MM.1S (cell line): ENCODE data around the gene CHRM2.

Experiments used
- DNase-seq: peaks from one replicate; pipeline ENCODE4 v3.0.0-alpha.2; 2015
- H2AFZ ChIP-seq: fragments of 300-600 bp; sonication (generic); 2 replicates; pipeline ENCODE4 v1.6.0; 2016; ENCODE audit warnings: antibody characterized with exemption, low read length
- H3F3A ChIP-seq: fragments of 300-600 bp; sonication (generic); 2 replicates; pipeline ENCODE4 v1.6.1; 2016; ENCODE audit warnings: mild to moderate bottlenecking, antibody characterized with exemption, low read length, moderate library complexity, mixed read lengths; ENCODE audit not compliant: insufficient read depth
- H3K27ac ChIP-seq: fragments of 300-600 bp; sonication (generic); 2 replicates; pipeline ENCODE4 v1.5.1; 2016; ENCODE audit warnings: mild to moderate bottlenecking, low read length
- H3K27me3 ChIP-seq: fragments of 300-600 bp; sonication (generic); replicated peaks from 2 replicates; pipeline ENCODE4 v1.6.0; 2016; ENCODE audit warnings: low read length; ENCODE audit not compliant: insufficient read depth
- H3K36me3 ChIP-seq: fragments of 300-600 bp; sonication (generic); replicated peaks from 2 replicates; pipeline ENCODE4 v1.6.1; 2016; ENCODE audit warnings: mild to moderate bottlenecking, low read length, mixed read lengths; ENCODE audit not compliant: insufficient read depth
- H3K4me1 ChIP-seq: fragments of 300-600 bp; sonication (generic); 2 replicates; pipeline ENCODE4 v1.6.1; 2016; ENCODE audit warnings: low read length, mixed read lengths
- H3K4me2 ChIP-seq: fragments of 300-600 bp; sonication (generic); 2 replicates; pipeline ENCODE4 v1.6.0; 2016; ENCODE audit warnings: low read depth, low read length
- H3K4me3 ChIP-seq: fragments of 300-600 bp; sonication (generic); 2 replicates; pipeline ENCODE4 v1.5.1; 2016; ENCODE audit warnings: low read length, mixed read lengths
- H3K79me2 ChIP-seq: fragments of 300-600 bp; sonication (generic); 2 replicates; pipeline ENCODE4 v1.6.1; 2016; ENCODE audit warnings: mixed run types, low read length, mixed read lengths
- H3K9ac ChIP-seq: fragments of 300-600 bp; sonication (generic); 2 replicates; pipeline ENCODE4 v1.6.1; 2016; ENCODE audit warnings: low read length, mixed read lengths
- H3K9me2 ChIP-seq: fragments of 300-600 bp; sonication (generic); replicated peaks from 2 replicates; pipeline ENCODE4 v1.6.1; 2016; ENCODE audit warnings: mild to moderate bottlenecking, low read length, mixed read lengths; ENCODE audit not compliant: insufficient read depth
- H3K9me3 ChIP-seq: fragments of 300-600 bp; sonication (generic); replicated peaks from 2 replicates; pipeline ENCODE4 v1.6.1; 2016; ENCODE audit warnings: mild to moderate bottlenecking, low read length, mixed read lengths; ENCODE audit not compliant: insufficient read depth
- H4K20me1 ChIP-seq: fragments of 300-600 bp; sonication (generic); 2 replicates; pipeline ENCODE4 v1.6.1; 2016; ENCODE audit warnings: mild to moderate bottlenecking, low read length, moderate library complexity, mixed read lengths; ENCODE audit not compliant: insufficient read depth
- EZH2 ChIP-seq: fragments of 300-600 bp; sonication (generic); optimal IDR thresholded peaks from 2 replicates; pipeline ENCODE3; 2017; ENCODE audit warnings: low read depth, mild to moderate bottlenecking, antibody characterized with exemption, low read length, mixed read lengths
- EZH2phosphoT487 ChIP-seq: fragments of 300-600 bp; sonication (generic); IDR thresholded peaks from 2 replicates; pipeline ENCODE4 v1.6.1; 2018; ENCODE audit warnings: antibody characterized with exemption, low read length
- TF ChIP-seq, protein P1 (sequence below): fragments of 300-600 bp; sonication (generic); IDR thresholded peaks from 2 replicates; pipeline ENCODE4 v1.5.1; 2016; ENCODE audit warnings: antibody characterized with exemption, low read length, mixed read lengths

CHRM2 gene

GRCh38 chr7:136914016-136914415 is 45.6 kb downstream of the CHRM2 start:
- Histone ChIP-seq H3K27me3 (no peaks in the 10 kb centered on the region), H3K27ac (no peak overlapping the region), H3K4me2 (no peak overlapping the region), H3K36me3 (no peaks in the 10 kb centered on the region), H3K9ac (no peak overlapping the region), H3K4me3 (no peak overlapping the region), H4K20me1 (no peaks in the 10 kb centered on the region), H3K79me2 (no peaks in the 10 kb centered on the region), H3K9me2 (no peaks in the 10 kb centered on the region), H3K9me3 (no peaks in the 10 kb centered on the region), H3K4me1 (no peaks in the 10 kb centered on the region), H2AFZ (no peak overlapping the region), H3F3A (no peaks in the 10 kb centered on the region)
- TF ChIP-seq, protein P1, sequence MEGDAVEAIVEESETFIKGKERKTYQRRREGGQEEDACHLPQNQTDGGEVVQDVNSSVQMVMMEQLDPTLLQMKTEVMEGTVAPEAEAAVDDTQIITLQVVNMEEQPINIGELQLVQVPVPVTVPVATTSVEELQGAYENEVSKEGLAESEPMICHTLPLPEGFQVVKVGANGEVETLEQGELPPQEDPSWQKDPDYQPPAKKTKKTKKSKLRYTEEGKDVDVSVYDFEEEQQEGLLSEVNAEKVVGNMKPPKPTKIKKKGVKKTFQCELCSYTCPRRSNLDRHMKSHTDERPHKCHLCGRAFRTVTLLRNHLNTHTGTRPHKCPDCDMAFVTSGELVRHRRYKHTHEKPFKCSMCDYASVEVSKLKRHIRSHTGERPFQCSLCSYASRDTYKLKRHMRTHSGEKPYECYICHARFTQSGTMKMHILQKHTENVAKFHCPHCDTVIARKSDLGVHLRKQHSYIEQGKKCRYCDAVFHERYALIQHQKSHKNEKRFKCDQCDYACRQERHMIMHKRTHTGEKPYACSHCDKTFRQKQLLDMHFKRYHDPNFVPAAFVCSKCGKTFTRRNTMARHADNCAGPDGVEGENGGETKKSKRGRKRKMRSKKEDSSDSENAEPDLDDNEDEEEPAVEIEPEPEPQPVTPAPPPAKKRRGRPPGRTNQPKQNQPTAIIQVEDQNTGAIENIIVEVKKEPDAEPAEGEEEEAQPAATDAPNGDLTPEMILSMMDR, result no peak
- TF ChIP-seq EZH2 (no peak), EZH2phosphoT487 (no peak)
- DNase-seq, result no peak

GRCh38 chr7:136919820-136920219 is 51.4 kb downstream of the CHRM2 start:
- Histone ChIP-seq H3K4me2 (no peak overlapping the region), H3K9me2 (no peaks in the 10 kb centered on the region), H3K9ac (no peak overlapping the region), H3K36me3 (no peaks in the 10 kb centered on the region), H3K4me1 (no peaks in the 10 kb centered on the region), H3F3A (no peaks in the 10 kb centered on the region), H2AFZ (no peak overlapping the region), H3K9me3 (no peaks in the 10 kb centered on the region), H3K27ac (no peak overlapping the region), H3K27me3 (no peaks in the 10 kb centered on the region), H4K20me1 (no peaks in the 10 kb centered on the region), H3K79me2 (no peaks in the 10 kb centered on the region), H3K4me3 (no peak overlapping the region)
- no peak for DNase-seq
- TF ChIP-seq, protein P1, result no peak
- TF ChIP-seq EZH2 (no peak), EZH2phosphoT487 (no peak)

DNA sequence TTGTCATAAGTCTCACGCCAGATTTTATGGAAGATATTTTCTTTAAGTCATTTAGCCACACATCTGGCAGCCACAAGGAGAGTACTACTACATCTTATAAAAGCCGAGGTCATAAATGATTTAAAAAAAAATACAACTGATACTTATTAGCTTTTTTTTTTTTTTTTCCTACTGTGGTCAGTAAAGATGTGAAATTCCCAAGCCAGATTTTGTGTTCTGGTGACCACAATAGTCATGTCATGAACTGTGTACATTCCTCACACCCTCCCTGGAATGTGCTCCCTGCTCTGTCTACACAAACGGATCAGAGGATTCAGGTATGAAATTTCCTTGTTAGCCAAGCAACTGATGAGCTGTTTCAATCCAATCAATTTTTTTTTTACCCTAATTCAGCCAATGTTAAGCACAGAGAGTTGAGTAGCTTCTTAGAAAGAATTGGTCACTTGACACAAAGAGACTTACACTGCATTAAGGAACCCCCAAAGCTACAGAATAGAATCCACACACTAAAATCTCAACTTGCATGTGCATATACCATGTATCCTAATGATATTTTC is 54.7 kb downstream of the CHRM2 start:
- Histone ChIP-seq H3K27ac (no peak overlapping the region), H3K4me3 (no peak overlapping the region), H3K9me3 (no peaks in the 10 kb centered on the region), H3K4me1 (peaks cover 4% of the 10 kb centered on the region; the same call in 1 of the 2 replicates), H4K20me1 (no peaks in the 10 kb centered on the region), H3K9me2 (no peaks in the 10 kb centered on the region), H3K4me2 (no peak overlapping the region), H3F3A (no peaks in the 10 kb centered on the region), H3K79me2 (no peaks in the 10 kb centered on the region), H3K9ac (no peak overlapping the region), H3K36me3 (no peaks in the 10 kb centered on the region), H3K27me3 (no peaks in the 10 kb centered on the region), H2AFZ (no peak overlapping the region)
- no peak for DNase-seq
- no peak for TF ChIP-seq EZH2phosphoT487
- TF ChIP-seq, protein P1, result no peak
- no peak for TF ChIP-seq EZH2
